SK-N-MC (cell line): ENCODE results near the gene HRH4.

Experiments
- EZH2 ChIP-seq: fragments of 200-600 bp; sonication (generic); IDR thresholded peaks from one replicate; pipeline ENCODE4 v1.6.1; 2017; ENCODE audit warnings: antibody characterized with exemption
- FOXP2 ChIP-seq: optimal IDR thresholded peaks from 2 replicates; pipeline ENCODE3; 2011; ENCODE audit warnings: mild to moderate bottlenecking, moderate library complexity; ENCODE audit not compliant: insufficient read depth; ENCODE audit errors: extremely low read length, control extremely low read depth
- POLR2AphosphoS5 ChIP-seq: IDR thresholded peaks from 2 replicates; pipeline ENCODE4 v1.6.1; 2012; ENCODE audit warnings: mild to moderate bottlenecking, low read depth, low read length, borderline replicate concordance

DNA sequence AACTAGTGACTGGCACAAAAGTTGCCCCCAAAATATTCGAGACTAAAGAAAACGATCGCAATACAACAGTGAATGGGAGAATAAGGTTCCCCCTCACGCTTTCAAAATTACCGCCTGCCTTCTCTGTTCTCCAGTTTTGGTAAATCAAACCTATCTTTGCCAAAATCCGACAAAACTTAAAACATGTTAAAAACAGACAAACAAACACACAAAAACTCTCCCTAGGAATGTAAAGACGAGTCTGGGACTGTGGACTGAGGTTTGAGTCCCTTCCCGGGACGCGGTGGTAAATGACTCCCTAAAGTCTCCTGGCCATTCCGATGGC, 34.4 kb upstream of the HRH4 start:
- TF ChIP-seq EZH2 (no peak), POLR2AphosphoS5 (no peak), FOXP2 (no peak)
